Aorta (tissue), 5 donors: ENCODE results near the gene RFFL. TPM values are rescaled to one million over a fixed set of nuclear protein-coding genes. Genes with fewer than 3 reads are reported as not detected.

ENCODE experiments used
- ATAC-seq: fragments of 200-7000 bp; cut with Tn5 transposase; one replicate; pipeline ENCODE4 v1.9.1; 2022; ENCODE audit warnings: moderate library complexity; ENCODE audit not compliant: low FRiP score
- DNase-seq, 2 donors: peaks; one replicate each; pipeline ENCODE4 v3.0.0-alpha.2; 2020
- H3K27ac ChIP-seq, 2 donors: one replicate each; pipeline ENCODE4 v1.5.1; 2013; ENCODE audit warnings: low read length in 2 of 2, mild to moderate bottlenecking in 2 of 2, moderate library complexity in 2 of 2, control low read depth in 1 of 2, inconsistent platforms in 1 of 2, low read depth in 1 of 2
- H3K27me3 ChIP-seq, 2 donors: one replicate each; pipeline ENCODE4 v1.6.1; 2013; ENCODE audit warnings: control low read depth in 1 of 2, low read length in 1 of 2, mild to moderate bottlenecking in 1 of 2, moderate library complexity in 1 of 2; ENCODE audit not compliant: insufficient read depth in 2 of 2, control insufficient read depth in 1 of 2
- H3K36me3 ChIP-seq, 2 donors: one replicate each; pipeline ENCODE4 v1.6.1; 2013; ENCODE audit warnings: control low read depth in 1 of 2, low read length in 1 of 2, mild to moderate bottlenecking in 1 of 2; ENCODE audit not compliant: insufficient read depth in 2 of 2, control insufficient read depth in 1 of 2
- H3K4me1 ChIP-seq, 2 donors: one replicate each; pipeline ENCODE4 v1.6.1; 2013; ENCODE audit warnings: low read length in 2 of 2, control low read depth in 1 of 2, mild to moderate bottlenecking in 1 of 2, moderate library complexity in 1 of 2; ENCODE audit not compliant: insufficient read depth in 2 of 2, control insufficient read depth in 1 of 2
- H3K4me3 ChIP-seq, 2 donors: one replicate each; pipeline ENCODE4 v1.5.1; 2013; ENCODE audit warnings: low read length in 2 of 2, control low read depth in 1 of 2, mild to moderate bottlenecking in 1 of 2
- H3K9me3 ChIP-seq: one replicate; pipeline ENCODE4 v1.6.1; 2013; ENCODE audit warnings: mild to moderate bottlenecking, low read length; ENCODE audit not compliant: control insufficient read depth
- WGBS, 2 donors: extraction: QIAGEN DNeasy Blood & Tissue Kit; methylation state at CpG; one replicate each; pipeline ENCODE4 v1.1.7; 2013; 5-methylcytosine and 5-hydroxymethylcytosine counted together
- intact Hi-C, 2 donors: fragments of 100-400 bp; cut with DNase I; formaldehyde crosslinking; loops; one replicate each; pipeline versions ENCODE4 v1.14.2 to v1.15.0; 2022
- polyA plus RNA-seq, 2 donors: library from polyadenylated mRNA; stranded (reverse); fragments of 200-250 nt; gene quantifications; one replicate each; pipeline ENCODE4 v1.2.3, GENCODE V29; 2013
- total RNA-seq, 2 donors: library from RNA; stranded (reverse); fragmentation: NEBNext Ultra II Directional; extraction: Animal tissue kit (Norgen Biotek cat#: 25700); gene quantifications; one replicate each; pipeline ENCODE4 v1.2.1, GENCODE V29; 2021
- donor health status: healthy with polysubstance abuse.
- donor health status: Bipolar disorder and iron deficiency.
- donor health status: DM: no; HTN: no; CAD: no.
- donor health status: DM: no; HTN: no; CAD: no.
- donor health status: DM: yes; HTN: yes; CAD: no.

Gene RFFL
- total and polyA plus RNA-seq, 4 donors: 11.4 to 25.1 (median 22.2) TPM

GRCh38 chr17:35057332-35057915 lies 6.1 kb downstream of the RFFL start:
- Histone ChIP-seq H3K27ac (no peak overlapping the region), H3K4me1 (peaks cover 1 to 2% of the 10 kb centered on the region in 2 donors), H3K9me3 (no peaks in the 10 kb centered on the region), H3K36me3 (no peaks in the 10 kb centered on the region), H3K27me3 (no peaks in the 10 kb centered on the region), H3K4me3 (no peak overlapping the region)
- 96 to 99% methylated on average over 1 of the region's 1 CpG for WGBS, 2 donors
- intact Hi-C loops: no loop called here
- no peak for DNase-seq
- ATAC-seq: no peak

DNA sequence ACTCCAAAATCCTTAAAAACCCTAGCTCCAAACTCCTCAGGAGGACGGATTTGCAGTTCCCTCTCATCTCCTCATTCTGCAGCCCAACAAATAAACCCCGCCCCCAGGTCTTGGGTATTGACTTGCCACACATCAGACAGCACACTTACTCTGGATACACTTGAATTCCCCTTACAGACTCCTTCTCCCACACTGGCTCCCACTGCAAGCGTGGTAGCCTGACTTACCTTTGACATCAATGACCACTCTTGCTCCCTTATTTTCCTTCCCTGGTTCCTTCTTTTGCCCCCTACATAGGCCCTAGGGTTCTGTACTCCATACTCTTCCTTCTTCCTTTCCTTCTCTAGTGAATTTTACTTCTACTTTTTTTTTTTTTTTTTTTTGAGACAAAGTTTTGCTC lies 7.5 kb downstream of the RFFL start:
- no peaks in the 10 kb centered on the region for H3K9me3 ChIP-seq
- WGBS, 2 donors: 90 to 96% methylated on average over 3 of the region's 3 CpGs
- H3K36me3 ChIP-seq: no peaks in the 10 kb centered on the region
- no peak for ATAC-seq
- intact Hi-C loops: no loop called here
- DNase-seq: no peak
- H3K4me1 ChIP-seq: peaks cover 1 to 2% of the 10 kb centered on the region in 2 donors
- H3K27me3 ChIP-seq: no peaks in the 10 kb centered on the region
- H3K27ac ChIP-seq: no peak overlapping the region
- H3K4me3 ChIP-seq: no peak overlapping the region

DNA sequence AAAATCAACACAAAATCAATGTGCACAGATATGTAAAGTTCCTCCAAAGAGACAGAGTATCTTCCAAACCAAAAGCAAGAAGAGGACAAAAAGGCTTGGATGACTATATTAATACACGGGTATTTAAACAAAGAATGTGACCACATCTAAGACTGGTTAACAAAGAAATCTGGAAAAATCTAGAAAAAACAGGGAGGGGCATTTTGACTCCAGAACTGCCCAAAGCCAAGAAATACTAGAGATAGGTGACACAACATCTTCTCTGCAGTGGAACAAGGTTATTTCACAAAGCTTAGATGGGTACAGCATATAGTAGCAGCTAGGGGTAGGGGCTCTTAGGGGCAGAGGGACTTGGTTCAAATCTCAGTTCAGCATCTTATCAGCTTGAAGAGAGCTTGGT lies 10.3 kb downstream of the RFFL start:
- Histone ChIP-seq H3K27ac (no peak overlapping the region), H3K27me3 (no peaks in the 10 kb centered on the region), H3K4me3 (no peak overlapping the region), H3K9me3 (no peaks in the 10 kb centered on the region), H3K4me1 (peaks cover 1 to 2% of the 10 kb centered on the region in 2 donors), H3K36me3 (no peaks in the 10 kb centered on the region)
- ATAC-seq (no peak), DNase-seq (no peak)
- intact Hi-C loops: no loop called here
- 88 to 93% methylated on average over 1 of the region's 1 CpG for WGBS, 2 donors

DNA sequence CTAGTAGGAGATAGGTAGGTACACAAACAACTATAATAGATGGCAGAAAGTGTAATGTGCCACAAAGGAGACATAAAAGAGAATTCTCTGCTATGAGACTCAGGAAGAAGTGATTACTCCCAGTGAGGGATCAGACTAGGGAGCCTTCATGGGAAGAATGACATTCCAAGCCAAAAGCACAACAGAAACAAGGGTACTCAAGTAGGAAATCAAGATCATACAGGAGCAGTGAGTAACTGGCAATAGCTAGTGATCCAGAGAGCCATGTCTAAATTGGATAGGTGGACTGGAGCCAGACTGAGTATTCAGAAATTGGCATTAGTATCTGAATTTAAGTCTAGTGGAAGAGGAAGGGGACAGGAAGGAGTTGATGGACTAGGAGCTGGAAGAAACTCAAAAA lies 10.7 kb downstream of the RFFL start:
- no peak overlapping the region for H3K27ac ChIP-seq
- peaks cover 1 to 2% of the 10 kb centered on the region in 2 donors for H3K4me1 ChIP-seq
- no peaks in the 10 kb centered on the region for H3K27me3 ChIP-seq
- no peaks in the 10 kb centered on the region for H3K36me3 ChIP-seq
- no peak for DNase-seq
- intact Hi-C loops: no loop called here
- no peak overlapping the region for H3K4me3 ChIP-seq
- H3K9me3 ChIP-seq: no peaks in the 10 kb centered on the region
- ATAC-seq: no peak

DNA sequence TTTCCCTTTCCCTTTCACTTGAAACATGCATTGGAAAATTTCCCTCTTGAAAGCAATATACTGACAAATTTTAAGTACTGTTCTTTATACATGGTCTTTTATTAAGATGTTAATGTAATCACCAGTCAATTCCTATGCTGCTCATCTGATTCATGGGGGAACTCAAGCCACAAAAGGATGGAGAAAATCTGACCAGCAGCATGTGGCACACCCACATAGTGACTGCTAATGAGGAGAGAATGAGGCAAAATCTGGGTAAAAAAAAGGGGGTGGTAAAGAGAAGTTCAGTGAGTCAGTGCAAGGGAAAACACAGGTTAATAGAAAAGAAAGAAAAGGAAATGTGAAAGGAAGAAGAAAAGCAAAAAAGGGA lies 11.3 kb downstream of the RFFL start:
- Histone ChIP-seq H3K36me3 (no peaks in the 10 kb centered on the region), H3K27ac (no peak overlapping the region), H3K9me3 (no peaks in the 10 kb centered on the region), H3K4me3 (no peak overlapping the region), H3K27me3 (no peaks in the 10 kb centered on the region), H3K4me1 (peaks cover 1 to 2% of the 10 kb centered on the region in 2 donors)
- intact Hi-C loops: no loop called here
- no peak for DNase-seq
- ATAC-seq: no peak

GRCh38 chr17:35051579-35052240 lies 11.8 kb downstream of the RFFL start:
- H3K27me3 ChIP-seq: no peaks in the 10 kb centered on the region
- H3K36me3 ChIP-seq: no peaks in the 10 kb centered on the region
- intact Hi-C loops: no loop called here
- H3K27ac ChIP-seq: no peak overlapping the region
- no peak overlapping the region for H3K4me3 ChIP-seq
- 56 to 60% methylated on average over 6 of the region's 6 CpGs for WGBS, 2 donors
- ATAC-seq (no peak), DNase-seq (no peak)
- H3K9me3 ChIP-seq: no peaks in the 10 kb centered on the region
- H3K4me1 ChIP-seq: peaks cover 1 to 2% of the 10 kb centered on the region in 2 donors

DNA sequence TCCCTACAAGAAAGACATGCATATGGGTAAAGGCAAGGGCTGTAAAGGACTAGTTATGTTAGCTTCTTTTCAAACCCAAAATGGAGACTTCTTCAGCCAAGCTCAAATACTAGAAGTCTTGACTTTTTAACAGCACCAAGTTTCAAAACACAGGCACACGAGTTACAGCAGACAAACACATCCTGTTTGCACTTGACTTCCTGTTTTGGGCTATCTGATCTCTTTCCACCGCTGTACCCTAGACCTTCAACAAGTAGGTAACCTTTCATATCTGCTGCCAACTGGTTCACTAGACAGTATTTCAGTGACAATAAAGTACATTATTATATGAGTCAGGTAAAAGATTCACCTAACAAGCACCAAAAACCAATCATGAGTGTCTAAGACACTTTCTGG lies 12.3 kb downstream of the RFFL start:
- intact Hi-C loops: no loop called here
- H3K27ac ChIP-seq: no peak overlapping the region
- ATAC-seq (no peak), DNase-seq (no peak)
- H3K36me3 ChIP-seq: no peaks in the 10 kb centered on the region
- 35 to 37% methylated on average over 2 of the region's 2 CpGs for WGBS, 2 donors
- H3K4me1 ChIP-seq: peaks cover 1 to 2% of the 10 kb centered on the region in 2 donors
- H3K9me3 ChIP-seq: no peaks in the 10 kb centered on the region
- H3K4me3 ChIP-seq: no peak overlapping the region
- no peaks in the 10 kb centered on the region for H3K27me3 ChIP-seq

DNA sequence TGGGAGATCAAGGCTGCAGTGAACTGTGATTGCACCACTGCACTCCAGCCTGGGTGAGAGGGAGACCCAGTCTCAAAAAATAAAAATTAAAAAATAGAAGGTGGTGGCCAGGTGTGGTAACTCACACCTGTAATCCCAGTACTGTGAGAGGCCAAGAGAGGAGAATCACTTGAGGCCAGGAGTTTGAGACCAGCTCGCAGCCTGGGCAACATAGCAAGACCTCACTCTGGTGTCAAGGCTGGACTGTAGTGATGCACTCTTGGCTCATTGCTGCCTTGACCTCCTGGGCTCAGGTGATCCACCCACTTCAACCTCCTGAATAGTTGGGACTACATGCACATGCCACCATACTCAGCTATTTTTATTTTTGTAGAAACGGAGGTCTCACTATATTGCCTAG lies 13.3 kb downstream of the RFFL start:
- Histone ChIP-seq H3K9me3 (no peaks in the 10 kb centered on the region), H3K4me1 (peaks cover 1 to 2% of the 10 kb centered on the region in 2 donors), H3K27me3 (no peaks in the 10 kb centered on the region), H3K36me3 (no peaks in the 10 kb centered on the region), H3K4me3 (no peak overlapping the region), H3K27ac (no peak overlapping the region)
- no peak for DNase-seq
- no peak for ATAC-seq
- intact Hi-C loops: no loop called here
- 94 to 98% methylated on average over 2 of the region's 2 CpGs for WGBS, 2 donors

- Histone ChIP-seq H3K9me3 (no peaks in the 10 kb centered on the region), H3K27me3 (no peaks in the 10 kb centered on the region), H3K27ac (no peak overlapping the region), H3K36me3 (no peaks in the 10 kb centered on the region), H3K4me3 (no peak overlapping the region), H3K4me1 (peaks cover under 1 to 2% of the 10 kb centered on the region in 2 donors)
- 86 to 89% methylated on average over 3 of the region's 3 CpGs for WGBS, 2 donors
- intact Hi-C loops: no loop called here
- DNase-seq (no peak), ATAC-seq (no peak)
These were observed 14.7 kb downstream of the RFFL start for GRCh38 chr17:35048685-35049379.
